Lower leg skin (tissue), 4 donors: ENCODE results near the gene SCFD2. TPM values are rescaled to one million over a fixed set of nuclear protein-coding genes. Genes with fewer than 3 reads are reported as not detected.

Source experiments
- DNase-seq, 2 donors: peaks; one replicate each; pipeline ENCODE4 v3.0.0-alpha.2; 2019; ENCODE audit warnings: low spot score in 2 of 2
- H3K4me3 ChIP-seq: fragments of 200-600 bp; sonication (generic); 2 replicates; pipeline ENCODE4 v1.5.1; 2017; ENCODE audit warnings: mild to moderate bottlenecking, low read depth; ENCODE audit not compliant: poor library complexity, severe bottlenecking
- POLR2A ChIP-seq, 2 donors: fragments of 450-650 bp; IDR thresholded peaks; one replicate each; pipeline ENCODE4 v1.6.1; 2016 to 2017; ENCODE audit warnings: antibody characterized with exemption in 2 of 2, mild to moderate bottlenecking in 1 of 2, moderate library complexity in 1 of 2
- WGBS, 2 donors: methylation state at CpG; one replicate each; pipeline ENCODE4 v1.1.5; 2018; 5-methylcytosine and 5-hydroxymethylcytosine counted together
- intact Hi-C: fragments of 100-400 bp; cut with DNase I; formaldehyde crosslinking; loops from one replicate; pipeline ENCODE4 v1.15.0; 2023; ENCODE audit warnings: low total_unique reads
- total RNA-seq, 4 donors: library from RNA; depleted of rRNA; stranded (reverse); fragments of >200 nt; gene quantifications; one replicate each; pipeline ENCODE4 v1.1.0, GENCODE V29; 2016
- TF ChIP-seq, protein P1 (sequence below), 3 donors: fragments of 450-650 bp; IDR thresholded peaks; one replicate each; pipeline ENCODE4 v1.5.1; 2016; ENCODE audit warnings: antibody characterized with exemption in 3 of 3, mild to moderate bottlenecking in 3 of 3, moderate library complexity in 2 of 3

The SCFD2 gene
- total RNA-seq, 4 donors from 2014 or later, result 13.6 to 23.3 (median 19.0) TPM

DNA sequence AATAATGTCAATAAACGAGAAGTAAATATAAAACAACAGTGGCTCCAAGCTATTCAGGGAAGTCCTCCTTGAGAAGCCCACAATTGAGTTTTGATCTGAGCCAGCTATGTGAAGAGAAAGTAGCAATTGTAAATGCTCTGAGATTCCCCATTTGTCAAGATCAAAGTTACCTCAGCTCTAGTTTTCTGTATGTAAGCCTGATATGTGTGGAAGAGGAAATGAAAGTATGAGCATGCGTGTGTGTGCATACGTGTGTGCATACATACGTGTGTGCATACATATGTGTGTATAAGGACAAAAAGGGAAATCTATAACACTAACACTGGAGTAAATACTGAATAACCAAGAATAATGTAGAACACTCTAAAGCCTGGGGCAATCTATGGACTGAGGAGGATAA is 130.3 kb downstream of the SCFD2 start:
- intact Hi-C loops, result no loop called here
- no peak for TF ChIP-seq POLR2A (IDR thresholded peaks at IDR 0.05)
- TF ChIP-seq, protein P1, sequence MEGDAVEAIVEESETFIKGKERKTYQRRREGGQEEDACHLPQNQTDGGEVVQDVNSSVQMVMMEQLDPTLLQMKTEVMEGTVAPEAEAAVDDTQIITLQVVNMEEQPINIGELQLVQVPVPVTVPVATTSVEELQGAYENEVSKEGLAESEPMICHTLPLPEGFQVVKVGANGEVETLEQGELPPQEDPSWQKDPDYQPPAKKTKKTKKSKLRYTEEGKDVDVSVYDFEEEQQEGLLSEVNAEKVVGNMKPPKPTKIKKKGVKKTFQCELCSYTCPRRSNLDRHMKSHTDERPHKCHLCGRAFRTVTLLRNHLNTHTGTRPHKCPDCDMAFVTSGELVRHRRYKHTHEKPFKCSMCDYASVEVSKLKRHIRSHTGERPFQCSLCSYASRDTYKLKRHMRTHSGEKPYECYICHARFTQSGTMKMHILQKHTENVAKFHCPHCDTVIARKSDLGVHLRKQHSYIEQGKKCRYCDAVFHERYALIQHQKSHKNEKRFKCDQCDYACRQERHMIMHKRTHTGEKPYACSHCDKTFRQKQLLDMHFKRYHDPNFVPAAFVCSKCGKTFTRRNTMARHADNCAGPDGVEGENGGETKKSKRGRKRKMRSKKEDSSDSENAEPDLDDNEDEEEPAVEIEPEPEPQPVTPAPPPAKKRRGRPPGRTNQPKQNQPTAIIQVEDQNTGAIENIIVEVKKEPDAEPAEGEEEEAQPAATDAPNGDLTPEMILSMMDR (IDR thresholded peaks at IDR 0.05), result no peak
- DNase-seq, result no peak
- no peak overlapping the region for H3K4me3 ChIP-seq
- 93 to 98% methylated on average over 4 of the region's 4 CpGs for WGBS, 2 donors

DNA sequence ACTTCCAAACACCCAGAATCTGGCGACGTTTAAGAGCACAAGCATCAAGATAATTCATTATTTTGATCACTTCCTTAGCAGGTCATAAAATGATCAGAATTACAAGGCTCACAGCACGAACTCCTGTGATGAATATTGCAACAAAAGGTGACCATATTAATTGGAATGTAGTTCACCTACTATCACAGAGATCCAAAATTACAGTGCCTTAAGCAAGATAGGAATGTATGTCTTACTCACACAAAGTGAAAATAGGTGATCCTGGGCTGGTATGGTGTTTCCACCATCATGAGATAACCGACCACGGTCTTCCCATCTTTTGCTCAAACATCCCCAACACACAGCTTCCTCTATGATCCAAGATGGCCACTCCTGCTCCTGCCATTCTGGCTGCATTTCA is 131.2 kb downstream of the SCFD2 start:
- no peak for DNase-seq
- TF ChIP-seq, protein P1 (IDR thresholded peaks at IDR 0.05), result no peak
- no peak for TF ChIP-seq POLR2A (IDR thresholded peaks at IDR 0.05)
- intact Hi-C loops, result no loop called here
- 70 to 80% methylated on average over 5 of the region's 5 CpGs for WGBS, 2 donors
- H3K4me3 ChIP-seq, result no peak overlapping the region

DNA sequence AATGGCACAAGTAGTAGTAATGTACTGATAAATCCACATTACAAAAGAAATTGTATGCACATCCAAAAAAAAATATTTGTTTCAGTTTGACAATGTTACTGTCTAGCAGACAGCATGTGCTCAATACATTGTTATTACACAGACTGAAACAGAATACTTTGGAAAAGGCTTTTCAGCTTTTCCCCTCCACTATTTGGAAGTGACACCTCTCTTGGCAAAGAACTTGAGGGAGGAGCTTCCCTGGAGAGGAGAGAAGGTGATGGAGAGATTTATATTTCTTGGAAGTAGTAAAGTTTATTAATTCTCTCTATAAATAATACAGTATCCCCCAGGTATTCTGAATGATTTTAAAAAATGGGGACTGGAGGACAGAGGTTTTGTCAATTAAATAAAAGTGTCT is 131.8 kb downstream of the SCFD2 start:
- intact Hi-C loops, result no loop called here
- DNase-seq, result no peak
- TF ChIP-seq POLR2A (IDR thresholded peaks at IDR 0.05), result no peak
- TF ChIP-seq, protein P1 (IDR thresholded peaks at IDR 0.05), result no peak
- no peak overlapping the region for H3K4me3 ChIP-seq

DNA sequence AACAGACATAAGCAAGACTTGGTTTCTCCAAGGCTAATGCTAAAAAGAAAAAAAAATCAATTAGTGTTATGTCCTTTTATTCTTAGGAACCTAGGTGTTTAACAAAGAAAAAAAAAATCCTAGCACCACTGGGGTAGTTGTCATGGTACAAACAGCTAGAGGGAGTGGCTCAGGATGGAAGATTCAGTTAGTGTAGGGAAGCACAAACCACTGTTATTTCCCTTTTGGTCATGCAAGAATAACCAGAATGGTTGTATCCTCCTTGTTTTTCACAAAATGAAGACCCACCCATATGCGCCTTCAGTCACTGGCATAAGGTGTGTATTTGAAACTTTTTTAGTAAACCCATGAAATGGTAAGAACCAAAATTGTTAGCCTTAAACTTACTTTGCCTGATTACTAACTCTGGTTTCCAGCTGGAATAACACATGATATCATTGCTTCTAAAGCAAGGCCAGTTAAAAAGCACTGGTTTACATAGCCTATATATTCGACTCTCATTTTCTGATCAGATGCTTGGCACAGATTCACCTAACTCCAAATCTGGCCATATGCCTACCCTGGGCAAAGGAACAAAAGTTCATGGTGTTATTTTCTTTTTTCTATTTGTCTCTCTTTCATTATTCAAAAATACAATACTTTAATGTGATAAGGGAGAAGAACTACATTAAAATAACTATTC is 132.6 kb downstream of the SCFD2 start:
- intact Hi-C loops, result no loop called here
- WGBS, 2 donors, result 60 to 64% methylated on average over 2 of the region's 2 CpGs
- H3K4me3 ChIP-seq, result no peak overlapping the region
- no peak for DNase-seq
- TF ChIP-seq, protein P1 (IDR thresholded peaks at IDR 0.05), result no peak
- no peak for TF ChIP-seq POLR2A (IDR thresholded peaks at IDR 0.05)

DNA sequence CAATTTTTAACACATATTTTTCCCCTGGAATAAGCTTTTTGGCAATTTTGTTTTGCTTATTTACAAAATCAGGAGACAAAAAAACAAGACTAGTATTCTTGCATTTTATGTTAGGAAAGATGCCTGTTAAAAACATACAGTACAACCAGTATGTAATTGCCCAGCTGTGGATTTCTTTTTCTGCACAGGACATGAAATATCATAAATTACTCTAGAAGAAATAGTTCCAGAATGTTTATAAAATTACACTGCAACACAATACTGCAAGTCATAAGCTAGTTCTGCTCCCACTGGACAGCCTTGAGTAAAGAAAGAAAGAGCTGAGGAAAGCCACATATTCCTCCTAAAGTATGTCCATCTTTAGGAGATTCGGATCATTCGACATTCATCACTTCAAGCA is 133.5 kb downstream of the SCFD2 start:
- no peak overlapping the region for H3K4me3 ChIP-seq
- TF ChIP-seq, protein P1 (IDR thresholded peaks at IDR 0.05), result no peak
- TF ChIP-seq POLR2A (IDR thresholded peaks at IDR 0.05), result no peak
- intact Hi-C loops, result no loop called here
- WGBS, 2 donors, result 86 to 95% methylated on average over 2 of the region's 2 CpGs
- no peak for DNase-seq

DNA sequence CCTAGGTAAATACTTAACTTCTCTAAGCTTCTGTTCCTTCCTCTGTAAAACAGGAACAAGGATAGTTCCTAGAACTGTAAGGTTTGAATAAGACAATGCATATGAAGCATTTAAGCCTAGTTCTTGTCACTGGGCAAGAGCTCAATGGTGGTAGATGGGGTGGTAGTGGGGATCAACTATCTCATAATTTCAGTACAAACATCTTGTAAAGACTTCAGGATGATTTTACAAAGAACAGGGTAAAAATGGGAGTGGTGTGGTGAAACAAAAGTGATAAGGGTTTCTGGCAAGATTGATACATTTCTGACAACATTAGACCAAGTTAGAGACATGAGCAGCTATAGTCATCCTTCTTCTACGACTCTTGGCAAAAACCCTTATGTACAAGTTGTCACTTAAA is 137.8 kb downstream of the SCFD2 start:
- intact Hi-C loops, result no loop called here
- 90 to 97% methylated on average over 1 of the region's 1 CpG for WGBS, 2 donors
- no peak for DNase-seq
- H3K4me3 ChIP-seq, result no peak overlapping the region
- TF ChIP-seq, protein P1 (IDR thresholded peaks at IDR 0.05), result no peak
- no peak for TF ChIP-seq POLR2A (IDR thresholded peaks at IDR 0.05)
